ENCODE measurements around the gene MNT. TPM values are rescaled to one million over a fixed set of nuclear protein-coding genes. Genes with fewer than 3 reads are reported as not detected.
A peak's percentile ranks its signal among the peaks of the same experiment; 100 is the strongest.

MNT gene
- total and polyA plus RNA-seq, 9 of the 15 experiments (the other 6 are each of a cell fraction or from before 2014, with no cell fraction given): 0.18 to 23.8 (median 5.3) TPM

DNA sequence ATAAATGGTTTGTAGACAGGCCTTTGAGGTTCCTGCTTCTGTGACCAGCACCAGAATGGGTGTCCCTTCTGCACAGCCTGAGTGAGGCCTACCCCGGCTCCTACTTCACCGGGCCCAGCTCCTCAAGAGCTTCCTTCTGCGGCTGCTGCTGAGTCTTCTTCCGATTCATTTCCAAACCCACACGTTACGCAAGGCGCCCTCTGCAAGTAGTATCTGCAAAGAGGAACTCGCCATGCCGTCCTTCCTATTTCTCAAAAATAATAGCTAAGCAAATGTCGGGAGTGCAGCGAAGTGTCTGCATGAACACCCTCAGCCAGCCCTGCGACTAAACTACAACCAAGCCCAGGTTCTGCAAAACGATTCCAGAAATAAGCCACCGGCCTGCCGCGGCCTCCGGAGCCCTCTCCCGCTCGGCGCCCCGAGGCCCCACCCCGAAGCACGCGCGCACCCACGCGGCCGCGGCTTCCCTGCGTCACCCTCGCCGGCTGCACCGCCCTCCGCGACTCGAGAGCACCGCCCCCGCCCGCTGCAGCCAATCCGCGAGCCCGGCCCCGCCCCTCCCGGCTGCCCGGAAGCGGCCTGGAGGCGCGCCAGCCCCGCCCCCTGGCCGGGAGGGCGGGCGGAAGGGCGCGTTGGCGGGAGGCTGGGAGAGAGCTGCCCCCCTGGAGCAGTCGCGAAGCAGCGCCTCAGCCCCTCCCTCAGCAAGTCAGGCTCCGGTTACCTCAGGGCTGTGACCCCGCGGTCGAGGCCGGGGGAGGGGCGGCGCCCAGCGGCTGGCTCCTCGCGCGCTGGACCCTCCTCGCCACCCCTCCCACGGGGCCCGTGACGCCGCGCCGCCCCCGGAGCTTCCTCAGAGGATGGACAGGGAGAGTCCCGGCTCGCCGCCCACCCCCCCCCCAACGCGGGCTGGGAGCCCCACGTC is 8.3 kb downstream of the MNT start (continued):
- TF ChIP-seq, protein P1, sequence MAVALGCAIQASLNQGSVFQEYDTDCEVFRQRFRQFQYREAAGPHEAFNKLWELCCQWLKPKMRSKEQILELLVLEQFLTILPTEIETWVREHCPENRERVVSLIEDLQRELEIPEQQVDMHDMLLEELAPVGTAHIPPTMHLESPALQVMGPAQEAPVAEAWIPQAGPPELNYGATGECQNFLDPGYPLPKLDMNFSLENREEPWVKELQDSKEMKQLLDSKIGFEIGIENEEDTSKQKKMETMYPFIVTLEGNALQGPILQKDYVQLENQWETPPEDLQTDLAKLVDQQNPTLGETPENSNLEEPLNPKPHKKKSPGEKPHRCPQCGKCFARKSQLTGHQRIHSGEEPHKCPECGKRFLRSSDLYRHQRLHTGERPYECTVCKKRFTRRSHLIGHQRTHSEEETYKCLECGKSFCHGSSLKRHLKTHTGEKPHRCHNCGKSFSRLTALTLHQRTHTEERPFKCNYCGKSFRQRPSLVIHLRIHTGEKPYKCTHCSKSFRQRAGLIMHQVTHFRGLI (CRISPR knock-in tag; IDR thresholded peaks at IDR 0.05): no peak
- no peak for TF ChIP-seq ZNF444 (CRISPR knock-in tag; IDR thresholded peaks at IDR 0.05)
- no peak for TF ChIP-seq SMAD3 (CRISPR knock-in tag; conservative IDR thresholded peaks at IDR 0.05)
- peak; percentile 14 for TF ChIP-seq NEUROD1 (IDR thresholded peaks at IDR 0.05; ENCODE audit: borderline replicate concordance, low read depth, low read length, partially characterized antibody)
- TF ChIP-seq MCM2 (IDR thresholded peaks at IDR 0.05; ENCODE audit: low read depth): no peak
- no peak for TF ChIP-seq STAT5B (CRISPR knock-in tag; IDR thresholded peaks at IDR 0.05)
- no peak for TF ChIP-seq ZNF512 (tag; IDR thresholded peaks at IDR 0.05)
- no peak for TF ChIP-seq NR0B1 (IDR thresholded peaks at IDR 0.05; ENCODE audit: partially characterized antibody)
- TF ChIP-seq, protein P2, sequence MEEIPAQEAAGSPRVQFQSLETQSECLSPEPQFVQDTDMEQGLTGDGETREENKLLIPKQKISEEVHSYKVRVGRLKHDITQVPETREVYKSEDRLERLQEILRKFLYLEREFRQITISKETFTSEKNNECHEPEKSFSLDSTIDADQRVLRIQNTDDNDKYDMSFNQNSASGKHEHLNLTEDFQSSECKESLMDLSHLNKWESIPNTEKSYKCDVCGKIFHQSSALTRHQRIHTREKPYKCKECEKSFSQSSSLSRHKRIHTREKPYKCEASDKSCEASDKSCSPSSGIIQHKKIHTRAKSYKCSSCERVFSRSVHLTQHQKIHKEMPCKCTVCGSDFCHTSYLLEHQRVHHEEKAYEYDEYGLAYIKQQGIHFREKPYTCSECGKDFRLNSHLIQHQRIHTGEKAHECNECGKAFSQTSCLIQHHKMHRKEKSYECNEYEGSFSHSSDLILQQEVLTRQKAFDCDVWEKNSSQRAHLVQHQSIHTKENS (CRISPR knock-in tag; IDR thresholded peaks at IDR 0.05): no peak
- TF ChIP-seq ZNF695 (CRISPR knock-in tag; IDR thresholded peaks at IDR 0.05): no peak
- TF ChIP-seq FOXJ2 (tag; IDR thresholded peaks at IDR 0.05): no peak
- peak; percentile 50; the same call in 1 of the 2 replicates for TF ChIP-seq SUPT5H (IDR thresholded peaks at IDR 0.05)
- no peak for TF ChIP-seq MXI1 (IDR thresholded peaks at IDR 0.05; ENCODE audit: low read depth, low read length)
- no peak for TF ChIP-seq BCL6 (CRISPR knock-in tag; IDR thresholded peaks at IDR 0.05)
- TF ChIP-seq CHD2 (IDR thresholded peaks at IDR 0.05; ENCODE audit: low read depth, low read length): peak; percentile 19; the same call in 1 of the 2 replicates
- TF ChIP-seq ZNF764 (CRISPR knock-in tag; IDR thresholded peaks at IDR 0.05; ENCODE audit: low read depth): no peak
- TF ChIP-seq HDGF (IDR thresholded peaks at IDR 0.05): no peak
- no peak for TF ChIP-seq MCM7 (IDR thresholded peaks at IDR 0.05)
- TF ChIP-seq HNRNPUL1 (IDR thresholded peaks at IDR 0.05; ENCODE audit: low read length): no peak

All from K562 (cell line).